ENCODE results near the gene CELSR1. TPM values are rescaled to one million over a fixed set of nuclear protein-coding genes. Genes with fewer than 3 reads are reported as not detected.

The CELSR1 gene
- total RNA-seq, 3 donors from 2014 or later, result 0.96 to 36.7 (median 21.2) TPM

GRCh38 chr22:46442217-46442853 is 95.1 kb downstream of the CELSR1 start:
- Histone ChIP-seq H3K27ac (no peak overlapping the region), H3K9me3 (no peaks in the 10 kb centered on the region), H3K36me3 (no peaks in the 10 kb centered on the region), H3K4me1 (no peaks in the 10 kb centered on the region), H3K4me3 (no peak overlapping the region), H3K27me3 (no peaks in the 10 kb centered on the region)
- intact Hi-C loops (cut with DNase I; ENCODE audit: low total_unique reads), result no loop called here
- TF ChIP-seq, protein P1, sequence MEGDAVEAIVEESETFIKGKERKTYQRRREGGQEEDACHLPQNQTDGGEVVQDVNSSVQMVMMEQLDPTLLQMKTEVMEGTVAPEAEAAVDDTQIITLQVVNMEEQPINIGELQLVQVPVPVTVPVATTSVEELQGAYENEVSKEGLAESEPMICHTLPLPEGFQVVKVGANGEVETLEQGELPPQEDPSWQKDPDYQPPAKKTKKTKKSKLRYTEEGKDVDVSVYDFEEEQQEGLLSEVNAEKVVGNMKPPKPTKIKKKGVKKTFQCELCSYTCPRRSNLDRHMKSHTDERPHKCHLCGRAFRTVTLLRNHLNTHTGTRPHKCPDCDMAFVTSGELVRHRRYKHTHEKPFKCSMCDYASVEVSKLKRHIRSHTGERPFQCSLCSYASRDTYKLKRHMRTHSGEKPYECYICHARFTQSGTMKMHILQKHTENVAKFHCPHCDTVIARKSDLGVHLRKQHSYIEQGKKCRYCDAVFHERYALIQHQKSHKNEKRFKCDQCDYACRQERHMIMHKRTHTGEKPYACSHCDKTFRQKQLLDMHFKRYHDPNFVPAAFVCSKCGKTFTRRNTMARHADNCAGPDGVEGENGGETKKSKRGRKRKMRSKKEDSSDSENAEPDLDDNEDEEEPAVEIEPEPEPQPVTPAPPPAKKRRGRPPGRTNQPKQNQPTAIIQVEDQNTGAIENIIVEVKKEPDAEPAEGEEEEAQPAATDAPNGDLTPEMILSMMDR (IDR thresholded peaks at IDR 0.05), result no peak
- TF ChIP-seq POLR2A (IDR thresholded peaks at IDR 0.05) (no peak), POLR2AphosphoS5 (IDR thresholded peaks at IDR 0.05) (no peak)
- DNase-seq (ENCODE audit: low spot score in 2 of 2), result no peak

GRCh38 chr22:46439576-46440465 is 97.6 kb downstream of the CELSR1 start:
- H3K36me3 ChIP-seq, result no peaks in the 10 kb centered on the region
- no peak for TF ChIP-seq POLR2AphosphoS5 (IDR thresholded peaks at IDR 0.05)
- TF ChIP-seq POLR2A (IDR thresholded peaks at IDR 0.05), result no peak
- TF ChIP-seq, protein P1 (IDR thresholded peaks at IDR 0.05), result no peak
- no peak overlapping the region for H3K27ac ChIP-seq
- H3K4me3 ChIP-seq, result no peak overlapping the region
- H3K9me3 ChIP-seq, result no peaks in the 10 kb centered on the region
- DNase-seq (ENCODE audit: low spot score in 2 of 2), result no peak
- no peaks in the 10 kb centered on the region for H3K27me3 ChIP-seq
- intact Hi-C loops (cut with DNase I; ENCODE audit: low total_unique reads), result no loop called here
- no peaks in the 10 kb centered on the region for H3K4me1 ChIP-seq

- DNase-seq (ENCODE audit: low spot score in 2 of 2), result no peak
- intact Hi-C loops (cut with DNase I; ENCODE audit: low total_unique reads), result no loop called here
- H3K36me3 ChIP-seq, result no peaks in the 10 kb centered on the region
- no peak overlapping the region for H3K27ac ChIP-seq
- no peaks in the 10 kb centered on the region for H3K4me1 ChIP-seq
- H3K4me3 ChIP-seq, result no peak overlapping the region
- no peak for TF ChIP-seq POLR2AphosphoS5 (IDR thresholded peaks at IDR 0.05)
- no peak for TF ChIP-seq POLR2A (IDR thresholded peaks at IDR 0.05)
- TF ChIP-seq, protein P1 (IDR thresholded peaks at IDR 0.05), result no peak
- no peaks in the 10 kb centered on the region for H3K27me3 ChIP-seq
- H3K9me3 ChIP-seq, result no peaks in the 10 kb centered on the region
These were observed 98.3 kb downstream of the CELSR1 start for GRCh38 chr22:46439111-46439510.

- H3K27me3 ChIP-seq, result no peaks in the 10 kb centered on the region
- intact Hi-C loops (cut with DNase I; ENCODE audit: low total_unique reads), result no loop called here
- no peaks in the 10 kb centered on the region for H3K36me3 ChIP-seq
- DNase-seq (ENCODE audit: low spot score in 2 of 2), result no peak
- no peaks in the 10 kb centered on the region for H3K9me3 ChIP-seq
- H3K27ac ChIP-seq, result no peak overlapping the region
- no peak overlapping the region for H3K4me3 ChIP-seq
- TF ChIP-seq POLR2AphosphoS5 (IDR thresholded peaks at IDR 0.05) (no peak), POLR2A (IDR thresholded peaks at IDR 0.05) (no peak)
- TF ChIP-seq, protein P1 (IDR thresholded peaks at IDR 0.05), result no peak
- H3K4me1 ChIP-seq, result no peaks in the 10 kb centered on the region
These were observed 99.6 kb downstream of the CELSR1 start for GRCh38 chr22:46437671-46438440.
